OCI-M2 (cell line): ENCODE results near the gene EIF4A2.
A peak's percentile ranks its signal among the peaks of the same experiment; 100 is the strongest.
"Not testable (repeated sequence)": the region's sequence is repeated elsewhere in the genome, so short reads cannot be mapped to it uniquely, and the experiment has no call there.

Experiments
- DNase-seq: peaks from one replicate; lab custom pipeline; 2025; ENCODE audit not compliant: unreplicated experiment; lab: John Stamatoyannopoulos, UW

Gene EIF4A2

GRCh38 chr3:186784820-186785494, 1.6 kb downstream of the EIF4A2 start:
- no peak for DNase-seq

GRCh38 chr3:186785495-186786018, 2.2 kb downstream of the EIF4A2 start:
- no peak for DNase-seq

DNA sequence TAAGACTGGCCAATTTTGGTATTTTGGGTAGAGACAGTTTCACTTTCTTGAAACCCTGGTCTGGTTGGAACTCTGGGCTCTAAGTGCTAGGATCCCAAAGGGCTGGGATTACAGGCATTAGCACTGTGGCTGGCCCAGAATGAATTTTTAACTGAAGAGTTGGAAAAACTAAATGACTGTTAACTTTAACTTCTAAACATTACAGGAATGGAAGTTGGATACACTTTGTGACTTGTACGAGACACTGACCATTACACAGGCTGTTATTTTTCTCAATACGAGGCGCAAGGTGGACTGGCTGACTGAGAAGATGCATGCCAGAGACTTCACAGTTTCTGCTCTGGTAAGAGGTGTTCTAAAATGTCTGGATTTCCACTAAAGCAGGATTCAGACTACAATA, 3.5 kb downstream of the EIF4A2 start:
- DNase-seq: no peak

DNA sequence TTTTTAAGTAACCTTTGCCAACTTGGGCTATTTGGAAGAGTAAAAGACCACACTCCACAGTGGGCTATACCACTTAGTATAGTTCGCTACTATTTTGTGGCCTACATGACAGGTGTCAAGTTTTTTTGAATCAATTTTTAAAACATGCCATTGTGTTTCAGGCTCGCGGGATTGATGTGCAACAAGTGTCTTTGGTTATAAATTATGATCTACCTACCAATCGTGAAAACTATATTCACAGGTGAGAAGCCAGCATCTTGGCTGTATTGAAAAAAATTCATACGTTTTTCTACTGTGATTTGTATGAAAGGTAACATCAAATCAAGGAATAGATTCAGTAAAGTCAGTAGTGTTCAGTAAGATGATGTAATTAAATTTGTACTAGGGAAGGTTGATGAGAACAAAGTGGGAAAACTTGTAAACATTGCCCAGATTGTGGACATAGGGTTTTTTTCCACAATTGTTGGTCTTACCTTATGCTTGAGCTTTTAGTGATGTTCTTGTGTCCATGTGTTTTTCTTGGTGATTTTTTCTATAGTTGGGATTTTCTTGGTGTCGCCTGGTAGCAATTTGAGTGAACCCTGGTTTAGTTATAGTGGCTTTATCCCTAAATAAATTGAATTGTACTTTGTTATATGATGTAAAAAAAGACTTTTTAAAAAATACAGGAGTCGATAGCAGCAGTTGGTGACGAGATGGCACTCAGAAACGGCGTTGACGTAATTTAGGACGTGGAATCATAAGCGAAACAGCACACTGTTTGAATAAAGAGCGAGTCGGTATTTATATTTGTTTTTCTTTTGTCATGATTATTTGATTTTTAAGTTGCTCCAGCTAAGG, 4.5 kb downstream of the EIF4A2 start:
- DNase-seq: no peak

- DNase-seq: no peak
These were observed 5.3 kb downstream of the EIF4A2 start for GRCh38 chr3:186788482-186789370.

GRCh38 chr3:186789554-186790260, 6.3 kb downstream of the EIF4A2 start:
- no peak for DNase-seq

GRCh38 chr3:186790261-186790981, 7.0 kb downstream of the EIF4A2 start:
- DNase-seq: peak; percentile 50

- DNase-seq: no peak
These were observed 15.0 kb downstream of the EIF4A2 start for GRCh38 chr3:186798239-186798874.

DNA sequence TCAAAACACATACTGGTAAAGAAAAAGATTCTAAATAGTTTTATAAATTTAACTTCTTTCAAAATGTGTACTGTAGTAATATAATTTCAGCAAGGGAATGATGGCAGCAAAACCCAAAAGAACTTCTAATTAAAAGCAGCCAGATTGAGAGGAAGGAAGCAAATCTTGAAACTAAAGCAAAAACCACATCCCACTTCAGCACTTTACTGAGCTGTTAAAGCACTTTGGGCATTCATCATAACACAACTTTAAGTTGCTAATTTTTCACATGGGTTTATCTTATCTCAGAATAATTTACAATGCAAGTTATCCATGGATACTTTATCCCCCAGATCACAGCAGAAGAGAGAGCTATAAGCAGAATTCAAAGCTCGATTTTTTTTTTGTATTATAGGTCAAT, 16.9 kb downstream of the EIF4A2 start:
- no peak for DNase-seq

GRCh38 chr3:186802701-186803100, 19.3 kb downstream of the EIF4A2 start:
- DNase-seq: no peak

DNA sequence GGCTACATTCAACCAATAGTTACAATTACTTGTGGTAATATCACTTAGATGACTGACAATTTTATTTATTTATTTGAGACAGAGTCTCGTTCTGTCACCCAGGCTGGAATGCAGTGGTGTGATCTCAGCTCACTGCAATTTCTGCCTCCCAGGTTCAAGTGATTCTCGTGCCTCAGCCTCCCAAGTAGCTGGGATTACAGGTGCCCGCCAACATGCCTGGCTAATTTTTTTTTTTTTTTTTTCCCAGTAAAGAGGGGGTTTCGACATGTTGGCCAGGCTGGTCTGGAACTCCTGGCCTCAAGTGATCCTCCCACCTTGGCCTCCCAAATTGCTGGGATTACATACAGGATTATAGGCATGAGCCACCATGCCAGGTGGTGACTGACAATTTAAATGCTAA, 20.1 kb downstream of the EIF4A2 start:
- DNase-seq: not testable (repeated sequence)

DNA sequence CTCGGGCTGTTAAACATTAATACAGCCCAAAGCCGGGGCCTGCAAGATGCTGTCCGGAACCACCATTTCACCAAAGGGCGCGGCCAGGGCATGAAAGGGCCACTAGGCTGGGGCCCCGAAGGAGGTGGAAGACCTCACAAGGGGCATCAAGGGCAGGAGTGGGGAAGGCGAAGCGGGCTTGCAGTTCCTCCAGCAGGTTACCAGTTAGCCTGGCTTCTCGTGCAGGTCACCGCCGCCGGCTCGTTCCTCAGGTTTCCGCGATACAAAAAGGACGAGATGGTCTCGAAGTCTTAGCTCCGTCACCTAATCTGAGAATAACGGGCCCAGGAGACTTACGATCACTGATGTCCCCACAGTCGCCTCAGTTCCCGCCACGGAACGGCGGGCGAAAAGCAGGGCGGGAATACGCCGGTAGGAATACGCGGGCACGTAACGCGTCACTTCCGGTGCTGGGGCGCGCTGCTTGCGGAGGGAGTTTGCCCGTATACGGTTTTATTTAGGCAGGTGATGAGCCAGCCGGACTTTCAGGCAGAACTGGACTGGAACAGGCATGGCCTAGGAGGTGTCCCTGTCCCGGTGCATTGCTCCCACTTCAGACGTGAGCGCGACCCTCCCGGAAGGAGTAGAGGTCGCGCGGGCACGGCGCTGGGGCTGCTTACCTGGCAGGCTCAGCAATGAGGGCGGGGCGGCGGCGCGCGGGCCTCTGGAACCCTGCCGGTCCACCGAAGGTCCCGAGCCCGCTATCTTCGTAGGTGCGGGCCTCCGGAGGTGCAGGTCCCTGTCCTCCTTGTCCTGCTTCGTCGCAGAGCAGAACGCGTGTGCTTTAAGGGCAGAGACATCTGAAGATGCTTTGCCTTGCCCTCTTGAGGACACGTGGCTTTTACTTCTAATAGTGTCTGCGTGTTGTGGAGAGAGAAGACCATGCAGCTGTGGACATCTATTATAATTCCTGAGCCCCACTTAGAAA, 23.0 kb downstream of the EIF4A2 start, which contains the start of gene RFC4:
RFC4 (minus strand) TSS at position 394 of the 967 bp plus-strand sequence. CDS start 1,769 bp downstream, outside the sequence.
- no peak for DNase-seq

DNA sequence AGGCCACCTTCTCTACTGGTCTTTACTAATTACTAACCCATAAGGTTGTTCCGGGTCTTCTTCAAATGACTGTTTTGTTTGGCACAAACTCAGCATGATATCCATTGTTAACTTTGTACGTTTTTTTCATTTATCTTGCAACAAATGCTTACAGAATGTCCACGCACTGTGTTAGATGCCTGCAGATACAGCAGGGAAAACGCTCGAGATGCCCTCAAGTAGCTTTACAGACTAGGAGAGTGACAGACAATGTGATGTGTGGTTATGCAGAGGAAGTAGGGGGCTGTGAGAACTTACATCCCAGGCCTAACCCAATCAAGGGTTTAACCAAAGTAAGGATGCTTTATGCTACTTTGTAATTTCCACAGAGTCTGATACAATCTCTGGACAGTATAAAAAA, 23.9 kb downstream of the EIF4A2 start:
- DNase-seq: no peak

DNA sequence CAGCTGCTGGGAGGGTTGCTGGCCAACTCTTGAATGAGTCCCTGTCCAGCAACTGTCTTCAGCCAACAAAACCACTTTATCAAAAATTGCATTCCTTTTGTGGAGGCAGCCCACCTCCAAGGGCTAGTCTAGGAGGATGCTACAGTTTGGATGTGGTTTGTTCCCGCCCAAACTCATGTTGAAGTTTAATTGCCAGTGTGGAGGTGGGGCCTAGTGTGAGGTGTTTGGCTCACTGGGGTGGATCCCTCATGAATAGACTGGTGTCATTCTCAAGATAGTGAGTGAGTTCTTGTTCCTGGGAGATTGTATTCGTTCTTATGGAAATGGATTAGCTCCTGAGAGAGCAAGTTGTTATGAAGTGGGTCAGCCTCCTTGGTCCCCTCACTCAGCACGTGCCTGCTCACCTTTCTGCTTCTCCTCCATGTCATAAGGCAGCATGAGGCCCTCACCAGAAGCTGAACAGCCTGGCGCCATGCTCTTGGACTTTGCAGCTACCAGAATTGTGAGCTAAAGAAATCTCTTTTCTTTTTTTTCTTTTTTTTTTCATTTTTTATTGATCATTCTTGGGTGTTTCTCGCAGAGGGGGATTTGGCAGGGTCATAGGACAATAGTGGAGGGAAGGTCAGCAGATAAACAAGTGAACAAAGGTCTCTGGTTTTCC, 27.1 kb downstream of the EIF4A2 start:
- no peak for DNase-seq

DNA sequence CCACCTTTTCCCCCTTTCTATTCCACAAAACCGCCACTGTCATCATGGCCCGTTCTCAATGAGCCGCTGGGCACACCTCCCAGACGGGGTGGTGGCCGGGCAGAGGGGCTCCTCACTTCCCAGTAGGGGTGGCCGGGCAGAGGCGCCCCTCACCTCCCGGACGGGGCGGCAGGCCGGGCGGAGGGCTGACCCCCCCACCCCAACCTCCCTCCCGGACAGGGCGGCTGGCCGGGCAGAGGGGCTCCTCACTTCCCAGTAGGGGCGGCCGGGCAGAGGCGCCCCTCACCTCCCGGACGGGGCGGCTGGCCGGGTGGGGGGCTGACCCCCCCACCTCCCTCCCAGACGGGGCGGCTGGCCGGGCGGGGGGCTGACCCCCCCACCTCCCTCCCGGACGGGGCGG, 27.9 kb downstream of the EIF4A2 start:
- DNase-seq: not testable (repeated sequence)

GRCh38 chr3:186814100-186814499, 30.7 kb downstream of the EIF4A2 start:
- no peak for DNase-seq

- no peak for DNase-seq
These were observed 32.1 kb downstream of the EIF4A2 start for GRCh38 chr3:186815435-186815834.

- no peak for DNase-seq
These were observed 35.1 kb downstream of the EIF4A2 start for GRCh38 chr3:186818516-186818915.
